DMS114 treated with DMSO at 0.1 percent for 48 hours (cell line): Measurements from ENCODE around the gene LDB1.
A peak's percentile ranks its signal among the peaks of the same experiment; 100 is the strongest.

Source experiments
- DNase-seq: peaks from one replicate; lab custom pipeline; 2025; ENCODE audit not compliant: unreplicated experiment; lab: John Stamatoyannopoulos, UW

LDB1 gene

GRCh38 chr10:102064868-102065560, 55.2 kb downstream of the LDB1 start, which contains the start of gene HPS6:
HPS6 (plus strand) TSS chr10:102065349; CDS start chr10:102065475, 126 bp downstream.
- DNase-seq: peak; percentile 65

- DNase-seq: no peak
These were observed 55.7 kb downstream of the LDB1 start for GRCh38 chr10:102064503-102064867.

- DNase-seq: no peak
These were observed 60.2 kb downstream of the LDB1 start for GRCh38 chr10:102059987-102060386.
